ENCODE data around the gene SPTBN5.

Gene SPTBN5

GRCh38 chr15:41914411-41914810, 20.6 kb upstream of the SPTBN5 start:
- no peak for DNase-seq (ENCODE audit: low read depth)
- TF ChIP-seq CTCF (IDR thresholded peaks at IDR 0.05; ENCODE audit: control insufficient read depth, insufficient read depth, low read depth, low read length, missing control alignments): no peak
- H3K4me3 ChIP-seq (ENCODE audit: control insufficient read depth, low read depth, low read length): no peak overlapping the region

GRCh38 chr15:41913256-41913655, 19.4 kb upstream of the SPTBN5 start:
- no peak for DNase-seq (ENCODE audit: low read depth)
- no peak overlapping the region for H3K4me3 ChIP-seq (ENCODE audit: control insufficient read depth, low read depth, low read length)
- TF ChIP-seq CTCF (IDR thresholded peaks at IDR 0.05; ENCODE audit: control insufficient read depth, insufficient read depth, low read depth, low read length, missing control alignments): no peak

GRCh38 chr15:41911691-41912345, 18.0 kb upstream of the SPTBN5 start:
- no peak overlapping the region for H3K4me3 ChIP-seq (ENCODE audit: control insufficient read depth, low read depth, low read length)
- no peak for DNase-seq (ENCODE audit: low read depth)
- TF ChIP-seq CTCF (IDR thresholded peaks at IDR 0.05; ENCODE audit: control insufficient read depth, insufficient read depth, low read depth, low read length, missing control alignments): no peak

- H3K4me3 ChIP-seq (ENCODE audit: control insufficient read depth, low read depth, low read length): no peak overlapping the region
- DNase-seq (ENCODE audit: low read depth): no peak
- no peak for TF ChIP-seq CTCF (IDR thresholded peaks at IDR 0.05; ENCODE audit: control insufficient read depth, insufficient read depth, low read depth, low read length, missing control alignments)
Observed at GRCh38 chr15:41908736-41909461, 15.0 kb upstream of the SPTBN5 start.

- no peak overlapping the region for H3K4me3 ChIP-seq (ENCODE audit: control insufficient read depth, low read depth, low read length)
- no peak for TF ChIP-seq CTCF (IDR thresholded peaks at IDR 0.05; ENCODE audit: control insufficient read depth, insufficient read depth, low read depth, low read length, missing control alignments)
- no peak for DNase-seq (ENCODE audit: low read depth)
Observed at GRCh38 chr15:41907141-41907540, 13.3 kb upstream of the SPTBN5 start.

- H3K4me3 ChIP-seq (ENCODE audit: control insufficient read depth, low read depth, low read length): no peak overlapping the region
- no peak for TF ChIP-seq CTCF (IDR thresholded peaks at IDR 0.05; ENCODE audit: control insufficient read depth, insufficient read depth, low read depth, low read length, missing control alignments)
- no peak for DNase-seq (ENCODE audit: low read depth)
Observed at GRCh38 chr15:41906608-41907007, 12.8 kb upstream of the SPTBN5 start.
